Heart left ventricle (tissue), 13 donors: ENCODE measurements around the gene ZNF254.

Source experiments
- CTCF ChIP-seq, 12 donors: fragments of 200-600 bp; sonication (generic) in 4 of 12; IDR thresholded peaks; one replicate each; pipeline versions ENCODE4 v1.5.0 to v1.8.0; 2018 to 2022; ENCODE audit warnings: antibody characterized with exemption in 12 of 12, mild to moderate bottlenecking in 5 of 12
- POLR2A ChIP-seq, 2 donors: fragments of 450-650 bp; IDR thresholded peaks; one replicate each; pipeline ENCODE4 v1.6.1; 2017; ENCODE audit warnings: antibody characterized with exemption in 2 of 2, mild to moderate bottlenecking in 2 of 2, moderate library complexity in 2 of 2
- donor health status: ischemic (EF 13 %, LVEDD 7.1; RV severe dilation, severe dysfunction).
- donor health status: DM: no; HTN: yes; CAD: no.
- donor health status: DM: no; HTN: no; CAD: no.
- donor health status: ischemic (EF 25% LVEDD 6.9; RV normal size, moderate dysfunction).
- donor health status: ischemic (EF 25% LVEDD 5.7; RV mildly dilated, moderate dysfunction).
- donor health status: ischemic (EF 35%, LVEDD 5.7; RV mildly dilated, moderate dysfunction).
- donor health status: nonischemic (EF 11% LVEDD 7.7; RV severe dilation, severe dysfunction).
- donor health status: DM: yes; HTN: yes; CAD: no.
- donor health status: PGD.
- donor health status: ischemic (EF 29% LVEDD 5.4; RV normal size, mild dysfunction).
- donor health status: nonischemic (EF 23%, LVEDD 6.1; RV moderate dilation, normal function).

- TF ChIP-seq CTCF (IDR thresholded peaks at IDR 0.05) (no peak), POLR2A (IDR thresholded peaks at IDR 0.05) (no peak)
Measured at GRCh38 chr19:24099829-24100228, 12.8 kb downstream of the ZNF254 start.
